B cell (primary cell): Measurements from ENCODE around the gene GDF9.

Source experiments
- EZH2 ChIP-seq: IDR thresholded peaks from 2 replicates; pipeline ENCODE4 v1.6.1; 2012; ENCODE audit warnings: borderline replicate concordance, low read depth, mild to moderate bottlenecking, moderate library complexity, low read length; ENCODE audit not compliant: insufficient read depth, poor library complexity, severe bottlenecking
- TF ChIP-seq, protein P1 (sequence below): fragments of 200-600 bp; IDR thresholded peaks from one replicate; pipeline ENCODE4 v1.8.0; 2022; ENCODE audit warnings: antibody characterized with exemption, mild to moderate bottlenecking

DNA sequence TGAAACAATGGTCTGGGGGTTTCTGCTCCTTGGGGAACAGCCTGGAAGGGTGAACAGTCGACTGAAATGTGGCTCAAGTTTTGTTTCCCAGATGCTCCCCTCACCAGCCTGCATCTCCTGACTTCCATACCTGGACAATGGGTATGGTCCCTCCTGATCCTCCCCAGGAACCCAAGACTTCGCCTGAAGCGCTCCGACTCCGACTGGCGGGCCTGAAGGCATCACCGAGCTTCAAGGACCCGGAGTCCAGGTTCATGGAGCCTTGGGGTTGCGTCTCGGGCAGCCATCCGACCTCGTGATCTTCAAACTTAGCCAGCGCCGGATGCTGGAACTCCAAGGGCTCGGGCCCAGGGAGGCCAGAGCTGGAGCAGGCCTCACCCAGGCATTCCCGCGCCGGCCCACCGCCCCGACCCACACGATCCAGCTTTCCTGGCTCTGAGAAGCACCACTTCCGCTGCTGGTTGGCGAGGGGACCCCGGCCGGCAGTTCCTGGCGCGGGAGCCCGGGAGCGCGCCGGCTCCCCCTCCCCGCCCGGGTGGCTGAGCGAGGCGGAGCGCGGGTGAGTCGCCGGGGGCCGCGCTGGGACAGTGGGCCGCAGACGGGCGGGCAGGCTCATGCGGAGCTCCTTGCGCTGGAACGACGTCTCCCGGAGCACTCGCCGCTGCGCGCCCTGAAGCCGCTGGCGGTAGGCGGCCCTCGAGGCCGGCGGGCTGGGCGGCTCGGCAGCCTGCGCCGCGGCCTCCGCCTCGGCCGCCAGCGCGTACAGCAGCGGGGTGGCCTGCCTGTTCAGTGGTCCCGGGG lies 41.0 kb downstream of the GDF9 start:
- no peak for TF ChIP-seq EZH2
- TF ChIP-seq, protein P1, sequence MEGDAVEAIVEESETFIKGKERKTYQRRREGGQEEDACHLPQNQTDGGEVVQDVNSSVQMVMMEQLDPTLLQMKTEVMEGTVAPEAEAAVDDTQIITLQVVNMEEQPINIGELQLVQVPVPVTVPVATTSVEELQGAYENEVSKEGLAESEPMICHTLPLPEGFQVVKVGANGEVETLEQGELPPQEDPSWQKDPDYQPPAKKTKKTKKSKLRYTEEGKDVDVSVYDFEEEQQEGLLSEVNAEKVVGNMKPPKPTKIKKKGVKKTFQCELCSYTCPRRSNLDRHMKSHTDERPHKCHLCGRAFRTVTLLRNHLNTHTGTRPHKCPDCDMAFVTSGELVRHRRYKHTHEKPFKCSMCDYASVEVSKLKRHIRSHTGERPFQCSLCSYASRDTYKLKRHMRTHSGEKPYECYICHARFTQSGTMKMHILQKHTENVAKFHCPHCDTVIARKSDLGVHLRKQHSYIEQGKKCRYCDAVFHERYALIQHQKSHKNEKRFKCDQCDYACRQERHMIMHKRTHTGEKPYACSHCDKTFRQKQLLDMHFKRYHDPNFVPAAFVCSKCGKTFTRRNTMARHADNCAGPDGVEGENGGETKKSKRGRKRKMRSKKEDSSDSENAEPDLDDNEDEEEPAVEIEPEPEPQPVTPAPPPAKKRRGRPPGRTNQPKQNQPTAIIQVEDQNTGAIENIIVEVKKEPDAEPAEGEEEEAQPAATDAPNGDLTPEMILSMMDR = no peak
